Stimulated activated naive CD8-positive, alpha-beta T cell treated with anti-CD3 and anti-CD28 coated beads, Interleukin-15, amount 100 ng/mL, for 72 hours (primary cell): ENCODE results near the gene TRIM3.
"Not testable (repeated sequence)": the region's sequence is repeated elsewhere in the genome, so short reads cannot be mapped to it uniquely, and the experiment has no call there.

Experiments
- ATAC-seq: fragments of 150-1000 bp; cut with Tn5 transposase; 2 replicates; pipeline ENCODE4 v1.10.0; 2021; ENCODE audit warnings: mild to moderate bottlenecking, moderate library complexity
- DNase-seq, 2 donors: peaks; one replicate each; pipeline ENCODE4 v3.0.0; 2021 to 2022
- H3K27ac Mint-ChIP-seq, 2 donors: one replicate each; pipeline ENCODE4 v1.8.0; 2022; ENCODE audit warnings: mild to moderate bottlenecking in 2 of 2, mixed read lengths in 2 of 2, moderate library complexity in 2 of 2
- H3K27me3 Mint-ChIP-seq: one replicate; pipeline ENCODE4 v1.8.0; 2022; ENCODE audit warnings: mixed read lengths
- H3K4me1 Mint-ChIP-seq: one replicate; pipeline ENCODE4 v1.8.0; 2022; ENCODE audit warnings: mild to moderate bottlenecking, mixed read lengths
- H3K4me3 Mint-ChIP-seq, 2 donors: one replicate each; pipeline ENCODE4 v1.8.0; 2022; ENCODE audit warnings: mild to moderate bottlenecking in 2 of 2, mixed read lengths in 2 of 2, moderate library complexity in 1 of 2
- H3K9me3 Mint-ChIP-seq, 2 donors: one replicate each; pipeline ENCODE4 v1.8.0; 2022; ENCODE audit warnings: mixed read lengths in 2 of 2

The TRIM3 gene

DNA sequence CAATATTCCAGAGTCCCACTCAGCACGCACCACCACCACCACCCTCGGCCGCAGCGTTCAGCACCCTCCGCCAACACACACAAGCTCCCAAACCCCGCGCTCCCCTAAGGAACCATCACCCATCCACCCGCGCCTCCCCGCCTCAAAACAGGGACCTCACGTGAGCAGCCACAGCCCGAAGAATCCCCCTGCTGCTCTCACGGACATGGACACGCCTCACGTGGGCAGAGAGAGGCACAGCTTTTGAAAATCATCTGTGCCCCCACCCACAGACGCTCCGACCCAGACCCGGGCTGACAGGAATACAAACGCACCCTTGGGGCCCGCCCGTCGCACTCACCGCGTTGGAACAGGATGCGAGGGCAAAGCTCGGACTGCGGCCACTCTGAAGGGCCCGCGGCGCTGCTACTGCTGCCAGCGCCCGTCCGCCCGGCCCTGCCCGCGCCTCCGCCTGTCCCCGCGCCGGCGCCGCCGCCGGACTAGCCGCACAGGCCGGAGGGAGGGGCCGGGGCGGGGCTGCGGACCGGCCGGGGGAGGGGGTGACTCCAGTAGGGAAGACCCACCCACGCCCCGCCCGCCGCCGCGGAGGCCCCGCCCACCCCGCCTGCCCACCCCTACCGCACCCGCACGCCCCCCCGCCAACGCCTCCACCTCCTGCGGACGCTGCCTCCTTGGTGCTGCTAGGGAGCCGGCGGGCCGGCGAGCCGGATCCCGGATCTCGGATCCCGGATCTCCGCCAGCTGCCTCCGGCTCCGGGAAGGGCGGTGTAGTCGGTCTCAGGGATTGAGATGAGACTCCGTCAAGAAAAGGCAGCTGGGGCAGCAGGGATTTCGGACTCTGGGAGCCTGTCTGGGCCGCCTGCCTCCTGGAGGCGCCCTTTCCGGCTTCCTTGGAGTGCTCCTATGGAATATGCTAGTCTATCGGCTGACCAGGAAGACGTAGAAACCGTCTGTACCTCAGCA is at the start of gene TRIM3:
TSS of gene TRIM3 (minus strand) at position 491 of the 962 bp plus-strand sequence. CDS start 8,246 bp downstream, outside the sequence.
- DNase-seq: peak; percentile 38 to 45
- Mint-ChIP-seq H3K27ac (peak within 1 kb of the TSS; percentile 83 to 85), H3K27me3 (no peaks in the 10 kb centered on the region), H3K9me3 (no peaks in the 10 kb centered on the region), H3K4me1 (peaks cover 22% of the 10 kb centered on the region), H3K4me3 (peak within 1 kb of the TSS; percentile 87 to 90)
- ATAC-seq: peak; percentile 72

DNA sequence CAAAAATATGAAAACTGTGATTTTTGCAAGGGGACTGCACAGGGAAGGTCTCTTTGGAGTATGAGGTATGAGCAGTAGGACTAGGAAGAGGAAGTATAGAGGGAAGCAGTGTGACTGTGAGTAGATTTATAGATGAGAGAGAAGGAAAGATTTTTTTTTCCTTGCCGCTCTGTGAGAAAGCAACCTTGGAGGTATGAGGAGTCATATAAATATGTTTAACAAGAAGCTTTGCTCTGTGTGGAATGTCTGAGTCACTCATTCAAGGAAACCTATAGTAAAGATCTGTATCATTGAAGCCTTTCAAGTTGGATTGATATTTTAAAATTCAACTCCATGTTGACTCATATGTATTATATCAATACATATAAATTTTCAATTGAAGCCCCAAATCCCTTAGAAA is 49.5 kb upstream of the TRIM3 start:
- H3K27me3 Mint-ChIP-seq: no peaks in the 10 kb centered on the region
- ATAC-seq (peak; percentile 60), DNase-seq (no peak)
- H3K27ac Mint-ChIP-seq: no peak overlapping the region
- H3K4me1 Mint-ChIP-seq: peaks cover 45% of the 10 kb centered on the region
- H3K9me3 Mint-ChIP-seq: no peaks in the 10 kb centered on the region
- H3K4me3 Mint-ChIP-seq: no peak overlapping the region

DNA sequence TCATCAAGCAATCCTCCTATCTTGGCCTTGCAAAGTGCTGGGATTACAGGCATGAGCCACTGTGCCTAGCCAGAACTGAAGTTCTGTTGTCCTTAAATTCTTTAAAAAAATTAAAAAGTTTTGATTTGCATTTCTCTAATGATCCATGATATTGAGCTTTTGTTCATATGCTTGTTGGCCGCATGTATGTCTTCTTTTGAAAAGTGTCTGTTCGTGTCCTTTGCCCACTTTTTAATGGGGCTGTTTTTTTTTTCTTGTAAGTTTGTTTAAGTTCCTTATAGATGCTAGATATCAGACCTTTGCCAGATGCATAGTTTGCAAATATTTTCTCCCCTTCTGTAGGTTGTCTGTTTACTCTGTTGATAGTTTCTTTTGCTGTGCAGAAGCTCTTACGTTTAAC is 48.2 kb upstream of the TRIM3 start:
- H3K27me3 Mint-ChIP-seq, ATAC-seq, H3K27ac Mint-ChIP-seq, DNase-seq, H3K9me3 Mint-ChIP-seq, H3K4me3 Mint-ChIP-seq: not testable (repeated sequence)
- H3K4me1 Mint-ChIP-seq: peaks cover 38% of the 10 kb centered on the region

DNA sequence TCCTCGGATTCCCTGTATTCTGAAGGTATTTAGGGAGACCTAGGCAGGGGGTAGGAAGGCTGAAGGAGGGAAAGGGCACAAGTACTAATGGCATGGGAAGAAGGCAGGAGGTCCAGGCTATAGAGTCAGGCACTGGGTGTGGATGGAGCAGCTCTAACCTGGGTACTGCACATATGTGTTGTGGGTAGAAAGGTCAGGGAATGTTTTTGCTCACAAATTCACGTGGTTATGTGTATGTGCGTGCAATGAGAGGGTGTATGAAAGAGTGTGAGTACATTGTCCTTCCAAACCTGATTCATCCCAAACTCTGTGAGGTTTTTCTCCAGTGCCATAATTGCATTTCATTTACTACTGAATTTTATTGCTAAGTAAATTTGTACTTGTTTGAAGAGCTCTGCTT is 46.5 kb upstream of the TRIM3 start:
- Mint-ChIP-seq H3K4me3 (no peak overlapping the region), H3K4me1 (peaks cover 21% of the 10 kb centered on the region), H3K27me3 (no peaks in the 10 kb centered on the region), H3K27ac (no peak overlapping the region), H3K9me3 (no peaks in the 10 kb centered on the region)
- DNase-seq (no peak), ATAC-seq (no peak)

DNA sequence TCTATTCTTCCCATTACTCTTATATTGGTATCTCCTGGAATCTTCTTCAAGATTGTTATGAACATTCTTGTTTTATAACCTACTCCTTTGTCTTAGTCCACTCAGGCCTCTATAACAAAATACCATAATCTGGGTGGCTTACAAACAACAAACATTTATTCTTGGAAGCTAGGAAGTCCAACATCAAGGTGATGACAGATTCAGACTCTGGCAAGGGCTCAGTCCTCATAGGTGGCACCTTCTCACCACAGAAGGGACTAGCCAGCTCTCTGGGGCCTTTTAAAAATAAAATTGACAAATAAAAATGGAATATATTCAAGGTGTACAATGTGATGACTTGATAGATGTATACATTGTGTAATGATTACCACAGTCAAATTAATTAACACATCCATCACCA is 43.1 kb upstream of the TRIM3 start:
- no peaks in the 10 kb centered on the region for H3K9me3 Mint-ChIP-seq
- peak overlapping the region in 1 of 2 donors; percentile 20 for H3K27ac Mint-ChIP-seq
- H3K27me3 Mint-ChIP-seq: no peaks in the 10 kb centered on the region
- no peak for DNase-seq
- no peak overlapping the region for H3K4me3 Mint-ChIP-seq
- no peaks in the 10 kb centered on the region for H3K4me1 Mint-ChIP-seq
- ATAC-seq: no peak

DNA sequence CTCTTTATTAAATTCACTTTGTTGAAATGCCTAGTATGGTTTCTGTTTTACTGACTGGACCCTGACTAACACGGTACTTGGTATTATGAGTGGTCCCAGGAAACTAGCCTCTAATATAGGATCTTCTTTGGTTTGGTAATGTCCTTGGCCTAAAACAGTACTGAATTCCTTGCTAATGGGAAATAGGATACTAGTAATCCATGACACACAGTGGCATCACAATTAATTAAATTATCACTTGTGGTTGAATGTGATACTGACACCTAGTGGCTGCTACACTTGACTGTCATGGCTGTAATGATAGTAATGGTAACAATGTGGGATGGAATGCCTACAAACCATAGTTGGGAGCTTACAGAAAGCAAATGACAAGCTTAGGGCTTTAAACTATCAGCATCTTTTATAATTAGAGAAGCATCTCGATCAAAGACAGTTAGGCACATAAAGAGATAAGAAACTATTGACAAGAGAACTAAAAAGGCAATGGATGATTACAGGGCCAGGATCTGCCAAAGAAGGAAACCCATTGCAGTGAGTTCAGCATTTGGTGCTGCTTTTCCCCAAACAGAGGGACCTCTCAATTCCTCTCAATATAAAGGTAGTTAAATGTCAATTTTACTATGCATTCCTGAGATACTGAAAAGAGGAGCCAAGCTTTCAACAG is 32.0 kb upstream of the TRIM3 start:
- Mint-ChIP-seq H3K9me3 (no peaks in the 10 kb centered on the region), H3K27ac (no peak overlapping the region), H3K4me1 (no peaks in the 10 kb centered on the region), H3K4me3 (no peak overlapping the region), H3K27me3 (no peaks in the 10 kb centered on the region)
- ATAC-seq: peak; percentile 69
- no peak for DNase-seq

DNA sequence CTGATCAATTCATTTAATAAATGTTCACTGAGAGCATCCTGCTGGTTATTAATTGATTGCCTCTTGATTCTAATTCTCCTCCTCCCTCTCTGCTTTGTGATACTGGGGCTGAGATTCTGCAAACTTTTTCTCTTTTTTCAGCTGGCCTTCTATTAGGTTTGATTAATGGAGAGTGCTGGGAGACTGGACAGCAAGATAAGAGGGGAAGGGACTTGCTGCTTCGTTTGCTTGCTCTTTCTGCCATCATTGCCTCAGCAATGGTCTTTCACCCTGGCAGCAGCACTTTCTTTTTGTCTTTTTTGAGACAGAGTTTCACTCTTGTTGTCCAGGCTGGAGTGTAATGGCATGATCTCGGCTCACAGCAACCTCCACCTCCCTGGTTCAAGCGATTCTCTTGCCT is 30.4 kb upstream of the TRIM3 start:
- Mint-ChIP-seq H3K4me1 (no peaks in the 10 kb centered on the region), H3K27me3 (no peaks in the 10 kb centered on the region), H3K27ac (no peak overlapping the region), H3K9me3 (no peaks in the 10 kb centered on the region), H3K4me3 (no peak overlapping the region)
- no peak for DNase-seq
- no peak for ATAC-seq

DNA sequence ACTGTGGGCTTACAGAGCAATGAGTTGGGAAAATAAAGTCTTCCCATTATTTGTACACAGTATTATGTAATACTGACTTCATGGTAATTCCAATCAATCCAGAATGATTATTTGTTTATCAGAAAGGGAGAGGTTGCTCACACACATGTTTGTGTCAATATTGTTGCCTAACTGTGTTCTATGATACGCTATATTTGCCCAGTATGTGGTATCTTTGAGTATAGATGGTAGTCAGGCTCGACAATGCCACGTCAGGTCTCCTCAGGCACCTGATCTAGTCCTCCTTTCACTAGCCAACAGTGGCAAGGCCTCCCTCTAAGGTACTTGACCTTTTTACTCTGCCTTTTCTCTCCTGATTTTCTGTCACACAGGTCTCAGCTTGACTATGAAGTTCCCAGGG is 28.6 kb upstream of the TRIM3 start:
- Mint-ChIP-seq H3K4me1 (no peaks in the 10 kb centered on the region), H3K27me3 (no peaks in the 10 kb centered on the region), H3K4me3 (no peak overlapping the region), H3K9me3 (no peaks in the 10 kb centered on the region), H3K27ac (no peak overlapping the region)
- no peak for ATAC-seq
- DNase-seq: no peak

DNA sequence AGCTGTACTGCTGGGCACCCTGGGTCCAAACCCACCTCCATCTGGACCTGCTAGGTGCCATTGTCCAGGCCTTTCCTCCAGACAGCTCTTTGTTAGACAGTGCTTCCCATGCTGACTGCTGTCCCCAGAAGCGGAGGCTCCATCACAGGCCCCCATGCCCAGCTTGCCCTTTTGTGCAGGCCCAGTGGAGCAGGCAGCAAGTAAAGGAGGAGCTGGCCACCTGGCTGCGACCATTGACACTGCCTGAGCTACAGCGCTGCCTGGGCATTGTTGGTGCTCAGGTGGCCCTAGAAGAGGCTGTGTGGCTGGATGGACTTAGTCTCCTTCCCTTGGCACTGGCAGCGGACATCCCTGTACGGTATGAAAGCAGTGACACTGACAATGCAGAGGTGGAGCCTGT is 24.8 kb upstream of the TRIM3 start:
- Mint-ChIP-seq H3K9me3 (no peaks in the 10 kb centered on the region), H3K27ac (peak overlapping the region in 1 of 2 donors; percentile 31), H3K4me1 (peaks cover 6% of the 10 kb centered on the region), H3K27me3 (no peaks in the 10 kb centered on the region), H3K4me3 (no peak overlapping the region)
- ATAC-seq (no peak), DNase-seq (no peak)

DNA sequence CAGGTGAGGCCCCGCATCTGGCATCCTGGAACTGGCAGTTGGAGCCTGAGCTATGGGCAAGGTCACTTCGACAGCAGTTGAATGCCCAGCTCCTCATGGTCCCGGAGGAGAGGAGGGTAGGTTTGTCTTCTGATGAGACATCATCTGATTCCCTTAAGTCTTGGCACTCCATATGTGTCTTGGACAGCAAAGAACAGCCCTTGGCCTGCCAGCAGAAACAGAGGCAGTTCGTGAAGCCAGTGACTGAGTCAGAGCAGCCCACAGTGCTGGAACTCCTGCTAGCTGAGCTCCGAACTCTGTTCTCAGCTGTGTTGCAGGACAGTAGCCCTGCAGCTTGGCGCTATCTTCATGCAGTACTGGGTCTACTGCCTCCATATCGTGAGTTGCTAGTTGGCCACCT is 24.4 kb upstream of the TRIM3 start:
- no peak overlapping the region for H3K4me3 Mint-ChIP-seq
- H3K27ac Mint-ChIP-seq: no peak overlapping the region
- no peaks in the 10 kb centered on the region for H3K9me3 Mint-ChIP-seq
- ATAC-seq (no peak), DNase-seq (no peak)
- H3K27me3 Mint-ChIP-seq: no peaks in the 10 kb centered on the region
- H3K4me1 Mint-ChIP-seq: peaks cover 6% of the 10 kb centered on the region

DNA sequence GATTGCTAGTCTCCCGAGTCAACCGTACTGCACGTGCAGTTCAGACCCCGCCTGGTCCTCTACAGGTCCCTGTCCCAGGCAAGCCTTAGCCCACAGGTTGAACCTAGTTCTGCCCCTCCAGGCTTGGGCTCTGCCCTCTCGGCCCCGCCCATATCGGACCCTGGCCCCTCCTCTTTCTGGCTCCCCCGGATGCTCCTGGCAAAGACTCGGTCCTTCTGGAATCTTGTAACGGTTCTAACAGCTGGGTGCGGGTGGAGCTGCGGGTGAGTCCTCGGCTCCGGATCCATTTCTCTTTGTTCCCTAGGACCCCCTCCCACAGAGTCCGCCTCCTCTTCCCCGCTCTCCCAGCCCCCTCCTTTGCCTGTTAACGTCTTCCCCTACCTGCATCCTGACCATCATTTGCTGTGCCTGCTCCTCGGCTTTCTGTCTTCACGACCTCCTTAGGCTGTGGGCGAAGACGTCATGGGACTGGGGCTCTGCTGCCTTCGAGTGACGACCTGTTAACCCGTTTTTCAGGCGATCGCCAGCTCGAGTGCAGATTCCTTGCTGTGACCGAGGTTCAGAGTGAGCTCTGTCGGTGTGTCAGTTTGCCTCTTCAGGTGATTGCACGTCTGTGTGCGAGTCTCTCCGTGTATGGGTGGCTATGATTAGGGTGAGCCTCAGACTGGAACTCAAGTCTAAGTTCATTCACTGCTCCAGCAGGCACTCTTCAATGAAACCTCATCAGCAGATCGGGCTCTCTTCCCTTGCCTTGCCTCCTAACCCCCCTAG is 23.5 kb upstream of the TRIM3 start, which contains the start of gene DNHD1:
TSS of gene DNHD1 (plus strand) at position 212 of the 771 bp plus-strand sequence. CDS start 936 bp downstream, outside the sequence.
- Mint-ChIP-seq H3K27me3 (no peaks in the 10 kb centered on the region), H3K4me3 (no peak within 1 kb of the TSS), H3K27ac (no peak within 1 kb of the TSS), H3K4me1 (peaks cover 6% of the 10 kb centered on the region), H3K9me3 (no peaks in the 10 kb centered on the region)
- DNase-seq (no peak), ATAC-seq (no peak)

DNA sequence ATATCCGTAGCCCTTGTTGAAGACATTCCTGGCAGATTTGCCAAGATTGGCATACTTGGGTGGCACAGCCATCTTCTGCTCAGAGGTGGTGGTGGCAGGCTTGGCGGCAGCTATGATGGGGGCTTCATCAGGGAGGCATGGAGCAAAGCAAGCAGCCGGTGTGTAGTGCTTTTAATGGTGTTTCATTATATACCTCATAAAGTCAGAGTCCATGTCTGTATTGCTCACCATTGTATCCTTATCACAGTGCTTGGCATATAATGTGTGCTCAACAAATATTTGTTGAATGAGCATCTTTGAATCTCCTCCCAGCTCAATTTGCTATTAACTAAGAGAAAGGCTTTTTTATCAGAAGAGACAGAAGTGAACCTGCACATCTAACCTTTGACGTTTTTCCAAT is 15.6 kb upstream of the TRIM3 start:
- peaks cover 5% of the 10 kb centered on the region for H3K4me1 Mint-ChIP-seq
- DNase-seq: no peak
- peak overlapping the region in 1 of 2 donors; percentile 40 for H3K27ac Mint-ChIP-seq
- no peak for ATAC-seq
- H3K9me3 Mint-ChIP-seq: no peaks in the 10 kb centered on the region
- no peak overlapping the region for H3K4me3 Mint-ChIP-seq
- no peaks in the 10 kb centered on the region for H3K27me3 Mint-ChIP-seq

DNA sequence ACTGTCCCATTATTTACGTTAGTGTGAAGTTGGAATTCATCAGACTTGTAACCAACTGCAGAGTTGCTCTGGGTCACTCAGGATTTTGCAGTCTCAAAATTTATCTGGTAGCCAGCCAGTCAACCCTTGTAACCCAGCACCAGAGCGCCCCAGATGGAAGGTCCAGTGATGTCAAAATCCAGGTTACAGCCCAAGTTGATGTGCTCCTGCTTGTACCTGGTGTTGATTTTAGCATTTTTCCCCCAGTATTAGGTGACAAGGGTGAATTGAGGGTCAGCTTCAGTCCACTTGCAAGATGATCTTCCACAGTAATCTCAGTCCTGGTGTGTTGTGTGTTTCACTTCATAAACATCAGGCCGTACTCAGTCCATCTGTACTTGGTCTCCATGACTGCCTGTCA is 15.1 kb upstream of the TRIM3 start:
- H3K4me1 Mint-ChIP-seq: peaks cover 5% of the 10 kb centered on the region
- no peak for ATAC-seq
- no peaks in the 10 kb centered on the region for H3K27me3 Mint-ChIP-seq
- no peak for DNase-seq
- no peaks in the 10 kb centered on the region for H3K9me3 Mint-ChIP-seq
- H3K4me3 Mint-ChIP-seq: no peak overlapping the region
- no peak overlapping the region for H3K27ac Mint-ChIP-seq

DNA sequence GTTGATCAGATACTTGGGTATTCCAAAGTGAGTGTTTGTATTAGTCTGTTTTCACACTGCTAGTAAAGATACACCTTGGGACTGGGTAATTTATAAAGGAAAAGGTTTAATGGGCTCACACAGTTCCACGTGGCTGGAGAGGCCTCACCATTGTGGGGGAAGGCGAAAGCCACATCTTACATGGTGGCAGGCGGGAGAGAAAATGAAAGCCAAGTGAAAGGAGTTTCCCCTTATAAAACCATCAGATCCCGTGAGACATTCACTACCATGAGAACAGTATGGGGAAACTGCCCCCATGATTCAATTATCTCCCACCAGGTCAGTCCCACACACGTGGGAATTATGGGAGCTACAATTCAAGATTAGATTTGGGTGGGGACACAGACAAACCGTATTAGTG is 14.6 kb upstream of the TRIM3 start:
- peaks cover 9% of the 10 kb centered on the region for H3K4me1 Mint-ChIP-seq
- no peak overlapping the region for H3K27ac Mint-ChIP-seq
- no peak overlapping the region for H3K4me3 Mint-ChIP-seq
- ATAC-seq (no peak), DNase-seq (no peak)
- no peaks in the 10 kb centered on the region for H3K27me3 Mint-ChIP-seq
- H3K9me3 Mint-ChIP-seq: no peaks in the 10 kb centered on the region

DNA sequence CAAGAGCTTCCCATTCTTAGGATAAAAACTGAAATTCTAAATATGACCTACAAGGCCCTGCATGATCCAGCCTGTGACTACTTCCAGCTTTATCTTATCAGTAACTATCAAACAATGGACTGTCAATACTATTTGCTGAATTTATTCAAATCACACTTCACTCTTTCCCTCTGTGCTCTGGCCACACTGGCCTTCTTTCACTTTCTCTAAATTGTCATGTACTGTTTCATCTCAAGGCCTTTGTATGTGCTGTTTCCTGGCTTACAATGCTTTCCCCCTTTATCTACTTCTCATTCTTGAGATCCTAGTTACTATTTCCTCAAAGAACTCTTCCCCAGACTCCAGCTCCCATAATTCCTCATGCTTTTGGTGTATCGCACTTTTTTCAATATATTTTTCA is 13.2 kb upstream of the TRIM3 start:
- Mint-ChIP-seq H3K4me1 (peaks cover 20% of the 10 kb centered on the region), H3K9me3 (no peaks in the 10 kb centered on the region), H3K27me3 (no peaks in the 10 kb centered on the region), H3K27ac (no peak overlapping the region), H3K4me3 (no peak overlapping the region)
- DNase-seq (no peak), ATAC-seq (no peak)
